K562 (cell line): Measurements from ENCODE around the gene APP. TPM values are rescaled to one million over a fixed set of nuclear protein-coding genes. Genes with fewer than 3 reads are reported as not detected.

ENCODE experiments used
- ATAC-seq: fragments of 200-7000 bp; cut with Tn5 transposase; 3 replicates; pipeline ENCODE4 v1.9.1; 2020; ENCODE audit warnings: moderate library complexity
- BruUV-seq: library from RNA; stranded (reverse); fragments of 400-500 nt; replicated peaks from 2 replicates; lab custom pipeline; 2021; lab: Mats Ljungman, UMichigan
- CTCF ChIA-PET: fragments of 300-600 bp; formaldehyde crosslinking; extraction: SDS; loops from one replicate; lab custom pipeline; 2021; ENCODE audit warnings: low intra/inter-chr PET ratio; lab: Yijun Ruan, JAX
- POLR2A ChIA-PET: fragments of 300-600, 350-650 bp; sonication (Branson Sonifier 250); formaldehyde crosslinking; extraction: SDS; loops from one replicate; lab custom pipeline; 2021; ENCODE audit warnings: antibody characterized with exemption, inconsistent platforms; lab: Yijun Ruan, JAX
- DNase-seq, 4 experiments: peaks; one replicate each; pipeline versions ENCODE4 v3.0.0 to v3.0.0-alpha.2; 2011 to 2018; ENCODE audit warnings: low spot score in 3 of 4, mixed read lengths in 3 of 4; ENCODE audit errors: extremely low read depth in 1 of 4
- FAIRE-seq: peaks from 2 replicates; lab custom pipeline; 2011; peaks lifted over from hg19 to GRCh38; lab: Jason Lieb, UNC
- H2AFZ ChIP-seq: 2 replicates; pipeline ENCODE4 v1.6.0; 2011; ENCODE audit warnings: low read depth, low read length, control low read depth, inconsistent platforms
- H3K27ac ChIP-seq: fragments of 200-600 bp; 3 replicates; pipeline ENCODE4 v1.8.0; 2011; ENCODE audit warnings: low read depth, mild to moderate bottlenecking, control low read depth, inconsistent platforms, low read length, moderate library complexity, mixed read lengths; ENCODE audit errors: extremely low read depth
- H3K27me3 ChIP-seq, 2 experiments: fragments of 300-600 bp in 1 of 2; 2 replicates in 1 of 2; 3 replicates in 1 of 2; pipeline versions ENCODE4 v1.6.0 to v1.8.0; 2011; ENCODE audit warnings: inconsistent platforms in 2 of 2, low read length in 2 of 2, mild to moderate bottlenecking in 1 of 2, mixed read lengths in 1 of 2, moderate library complexity in 1 of 2; ENCODE audit not compliant: control insufficient read depth in 2 of 2, insufficient read depth in 2 of 2
- H3K36me3 ChIP-seq: fragments of 300-600 bp; 3 replicates; pipeline ENCODE4 v1.8.0; 2011; ENCODE audit warnings: mild to moderate bottlenecking, low read length, inconsistent platforms; ENCODE audit not compliant: control insufficient read depth, insufficient read depth
- H3K4me1 ChIP-seq, 2 experiments: fragments of 200-600 bp in 1 of 2; replicated peaks in 1 of 2; 2 replicates in 1 of 2; 3 replicates in 1 of 2; pipeline versions ENCODE4 v1.5.1 to v1.8.0; 2011; ENCODE audit warnings: inconsistent platforms in 2 of 2, low read length in 2 of 2, mild to moderate bottlenecking in 1 of 2, mixed read lengths in 1 of 2, moderate library complexity in 1 of 2; ENCODE audit not compliant: control insufficient read depth in 2 of 2, insufficient read depth in 2 of 2
- H3K4me2 ChIP-seq: 2 replicates; pipeline ENCODE4 v1.6.1; 2011; ENCODE audit warnings: low read length, control low read depth, inconsistent platforms, mixed read lengths; ENCODE audit not compliant: insufficient read depth
- H3K4me3 ChIP-seq: fragments of 200-600 bp; sonication (generic), shearing (Covaris generic); 2 replicates; pipeline ENCODE4 v1.5.1; 2016; ENCODE audit warnings: control low read depth, inconsistent platforms
- H3K79me2 ChIP-seq: fragments of 200-600 bp; 3 replicates; pipeline ENCODE4 v1.8.0; 2011; ENCODE audit warnings: low read length, inconsistent platforms; ENCODE audit not compliant: control insufficient read depth, insufficient read depth
- H3K9ac ChIP-seq, 2 experiments: 2 replicates each; pipeline versions ENCODE4 v1.6.0 to v1.6.1; 2011; ENCODE audit warnings: low read depth in 2 of 2, low read length in 2 of 2, control low read depth in 1 of 2, inconsistent platforms in 1 of 2, mild to moderate bottlenecking in 1 of 2, mixed read lengths in 1 of 2; ENCODE audit not compliant: insufficient read depth in 1 of 2
- H3K9me1 ChIP-seq: one replicate; pipeline ENCODE4 v1.6.0; 2011; ENCODE audit warnings: inconsistent platforms, mild to moderate bottlenecking, low read length, moderate library complexity; ENCODE audit not compliant: control insufficient read depth, insufficient read depth
- H3K9me3 ChIP-seq: replicated peaks from 2 replicates; pipeline ENCODE4 v1.5.1; 2011; ENCODE audit warnings: low read depth, low read length, inconsistent platforms; ENCODE audit not compliant: control insufficient read depth, insufficient read depth
- H4K20me1 ChIP-seq: replicated peaks from 2 replicates; pipeline ENCODE4 v1.6.1; 2011; ENCODE audit warnings: low read length, inconsistent platforms, mixed read lengths; ENCODE audit not compliant: control insufficient read depth, insufficient read depth
- BRCA1 ChIP-seq, 2 experiments: fragments of 450-650 bp in 1 of 2; sonication (generic) in 1 of 2; formaldehyde crosslinking in 1 of 2; IDR thresholded peaks; 2 replicates each; pipeline versions ENCODE4 v1.5.0 to v1.6.1; 2017 to 2020; ENCODE audit warnings: mild to moderate bottlenecking in 1 of 2, missing genetic modification reagents in 1 of 2
- CC2D1A ChIP-seq: fragments of 450-650 bp; IDR thresholded peaks from 2 replicates; pipeline ENCODE4 v1.6.1; 2017; ENCODE audit warnings: mild to moderate bottlenecking
- NFXL1 ChIP-seq: fragments of 450-650 bp; formaldehyde crosslinking; IDR thresholded peaks from 2 replicates; pipeline ENCODE4 v1.4.0; 2021; ENCODE audit warnings: mild to moderate bottlenecking
- POLR2G ChIP-seq: fragments of 200-400 bp; formaldehyde crosslinking; IDR thresholded peaks from 2 replicates; pipeline ENCODE4 v1.6.1; 2017; ENCODE audit warnings: low read depth, mild to moderate bottlenecking, antibody characterized with exemption, low read length, moderate library complexity
- PPARD ChIP-seq: fragments of 250-450 bp; sonication (Bioruptor Pico); IDR thresholded peaks from 2 replicates; pipeline ENCODE4 v1.8.0; 2022; ENCODE audit warnings: inconsistent platforms, mild to moderate bottlenecking, moderate library complexity
- TARDBP ChIP-seq: fragments of 450-650 bp; IDR thresholded peaks from 2 replicates; pipeline ENCODE4 v1.6.1; 2016
- WGBS: fragments of 100-300 bp; shearing (Covaris generic); methylation state at CpG from one replicate; pipeline ENCODE4 v1.1.6; 2016; ENCODE audit warnings: low coverage, mixed read lengths; ENCODE audit not compliant: insufficient coverage; ENCODE audit errors: missing lambda C conversion rate; 5-methylcytosine and 5-hydroxymethylcytosine counted together
- in situ Hi-C: fragments of 300-500 bp; cut with MboI; formaldehyde crosslinking; loops from 4 replicates; pipeline ENCODE4 v1.15.0; 2018; ENCODE audit warnings: inconsistent platforms, mixed read lengths
- intact Hi-C: fragments of 100-400 bp; cut with micrococcal nuclease; formaldehyde crosslinking; loops from 2 replicates; pipeline ENCODE4 v1.14.2; 2022
- polyA plus RNA-seq, 8 experiments: library from polyadenylated mRNA; depleted of rRNA in 4 of 8; stranded (reverse) in 5 of 8; unstranded in 3 of 8; fragments of >200 nt; fragmentation: Nextera tagmentation in 2 of 8; fragmentation: Illumina TruSeq in 1 of 8; extraction: Ambion mirVana in 2 of 8; extraction: Trizol in 1 of 8; gene quantifications; 2 replicates each; pipeline versions ENCODE4 v1.2.1 to v1.2.3, GENCODE V29; 2011 to 2014; ENCODE audit warnings: inconsistent platforms in 1 of 8, missing spikeins in 1 of 8
- total RNA-seq, 7 experiments: library from RNA; depleted of rRNA in 6 of 7; stranded (reverse); fragments of >200 nt in 6 of 7; fragmentation: Illumina TruSeq in 2 of 7; extraction: Trizol in 2 of 7; gene quantifications; 2 replicates each; pipeline versions ENCODE4 v1.2.1 to v1.2.3, GENCODE V29; 2011 to 2021; ENCODE audit warnings: low replicate concordance in 1 of 7
- TF ChIP-seq, protein P1 (sequence below): sonication (generic); formaldehyde crosslinking; IDR thresholded peaks from 2 replicates; pipeline ENCODE4 v1.8.1; 2023; ENCODE audit warnings: mild to moderate bottlenecking, missing genetic modification reagents
- TF ChIP-seq, protein P2 (sequence below), 2 experiments: fragments of 450-650 bp; conservative IDR thresholded peaks; 2 replicates each; pipeline ENCODE4 v1.6.1; 2017; ENCODE audit warnings: mild to moderate bottlenecking in 2 of 2, moderate library complexity in 2 of 2
- TF ChIP-seq, protein P3 (sequence below): fragments of 250-450 bp; sonication (Bioruptor Pico); IDR thresholded peaks from 2 replicates; pipeline ENCODE4 v1.5.1; 2021; ENCODE audit warnings: mild to moderate bottlenecking
- TF ChIP-seq, protein P4 (sequence below), 3 experiments: fragments of 200-800 bp in 1 of 3; fragments of 250-450 bp in 1 of 3; fragments of 450-650 bp in 1 of 3; sonication (Bioruptor Pico) in 1 of 3; sonication (Bioruptor generic) in 1 of 3; formaldehyde crosslinking in 1 of 3; IDR thresholded peaks; 2 replicates each; pipeline versions ENCODE4 v1.6.1 to v1.8.0; 2016 to 2022; ENCODE audit warnings: mild to moderate bottlenecking in 2 of 3, missing genetic modification characterization in 2 of 3, missing compliant biosample characterization in 1 of 3, moderate library complexity in 1 of 3

Gene APP
- total and polyA plus RNA-seq, 9 of the 15 experiments (the other 6 are each of a cell fraction or from before 2014, with no cell fraction given) = 0.01 to 1.5 (median 0.16) TPM; not detected in 5

DNA sequence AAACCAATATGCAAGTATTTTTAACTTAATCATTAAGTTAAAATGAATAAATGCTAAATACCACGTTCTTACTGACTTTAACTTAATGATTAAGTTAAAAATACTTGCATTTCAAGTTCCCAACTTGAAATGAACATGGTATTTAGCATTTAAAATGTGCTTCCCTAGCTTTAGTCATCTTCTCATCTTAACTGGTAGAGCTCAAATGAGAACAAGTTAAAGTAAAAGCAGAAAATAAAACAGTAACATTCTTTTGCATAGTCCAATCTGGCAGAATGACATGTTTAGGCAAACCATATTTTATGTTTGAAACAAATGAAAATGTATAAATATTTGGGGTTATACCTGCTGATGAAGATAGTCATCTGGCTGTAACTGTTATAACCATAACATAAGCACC, 186.0 kb downstream of the APP start (continued):
- TF ChIP-seq, protein P1, sequence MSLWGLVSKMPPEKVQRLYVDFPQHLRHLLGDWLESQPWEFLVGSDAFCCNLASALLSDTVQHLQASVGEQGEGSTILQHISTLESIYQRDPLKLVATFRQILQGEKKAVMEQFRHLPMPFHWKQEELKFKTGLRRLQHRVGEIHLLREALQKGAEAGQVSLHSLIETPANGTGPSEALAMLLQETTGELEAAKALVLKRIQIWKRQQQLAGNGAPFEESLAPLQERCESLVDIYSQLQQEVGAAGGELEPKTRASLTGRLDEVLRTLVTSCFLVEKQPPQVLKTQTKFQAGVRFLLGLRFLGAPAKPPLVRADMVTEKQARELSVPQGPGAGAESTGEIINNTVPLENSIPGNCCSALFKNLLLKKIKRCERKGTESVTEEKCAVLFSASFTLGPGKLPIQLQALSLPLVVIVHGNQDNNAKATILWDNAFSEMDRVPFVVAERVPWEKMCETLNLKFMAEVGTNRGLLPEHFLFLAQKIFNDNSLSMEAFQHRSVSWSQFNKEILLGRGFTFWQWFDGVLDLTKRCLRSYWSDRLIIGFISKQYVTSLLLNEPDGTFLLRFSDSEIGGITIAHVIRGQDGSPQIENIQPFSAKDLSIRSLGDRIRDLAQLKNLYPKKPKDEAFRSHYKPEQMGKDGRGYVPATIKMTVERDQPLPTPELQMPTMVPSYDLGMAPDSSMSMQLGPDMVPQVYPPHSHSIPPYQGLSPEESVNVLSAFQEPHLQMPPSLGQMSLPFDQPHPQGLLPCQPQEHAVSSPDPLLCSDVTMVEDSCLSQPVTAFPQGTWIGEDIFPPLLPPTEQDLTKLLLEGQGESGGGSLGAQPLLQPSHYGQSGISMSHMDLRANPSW = no peak
- TF ChIP-seq TARDBP (no peak), NFXL1 (CRISPR knock-in tag) (no peak), PPARD (CRISPR knock-in tag) (no peak)

DNA sequence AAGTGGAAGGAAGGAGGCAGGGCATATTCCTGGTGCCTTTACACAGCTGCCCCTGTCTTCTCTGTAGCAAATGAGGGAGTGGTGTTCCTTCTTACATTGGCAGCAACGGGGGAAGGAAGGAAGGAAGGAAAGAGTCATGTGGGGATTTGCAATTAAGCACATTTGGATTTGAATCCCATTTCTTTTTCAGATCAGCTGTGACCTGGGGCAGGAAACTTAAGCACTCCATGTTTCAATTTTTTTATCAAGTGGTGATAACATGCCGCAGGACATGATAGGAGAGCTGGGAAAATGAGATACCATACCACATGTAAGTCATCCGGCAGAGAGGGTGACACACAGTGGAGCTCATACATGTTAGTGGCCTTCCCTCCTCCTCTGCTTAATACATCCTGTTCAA, 186.8 kb downstream of the APP start:
- 3% methylated on average over 3 of the region's 3 CpGs for WGBS
- Histone ChIP-seq H3K9me1 (no peaks in the 10 kb centered on the region), H3K79me2 (no peaks in the 10 kb centered on the region), H3K27me3 (no peaks in the 10 kb centered on the region), H2AFZ (no peak overlapping the region), H3K27ac (no peak overlapping the region), H3K36me3 (no peaks in the 10 kb centered on the region), H3K4me1 (no peaks in the 10 kb centered on the region), H3K9me3 (no peaks in the 10 kb centered on the region), H3K9ac (no peak overlapping the region), H3K4me2 (no peak overlapping the region), H3K4me3 (no peak overlapping the region), H4K20me1 (no peaks in the 10 kb centered on the region)
- CTCF ChIA-PET = no interaction called here
- intact Hi-C loops = no loop called here
- no TSS peak for BruUV-seq
- DNase-seq (no peak), ATAC-seq (no peak), FAIRE-seq (no peak)
- POLR2A ChIA-PET = no interaction called here
- in situ Hi-C loops = no loop called here
- TF ChIP-seq POLR2G = no peak
- TF ChIP-seq BRCA1 (IDR thresholded peaks at IDR 0.05) = no peak
- TF ChIP-seq BRCA1 (CRISPR knock-in tag; IDR thresholded peaks at IDR 0.05) = no peak
- TF ChIP-seq, protein P2, sequence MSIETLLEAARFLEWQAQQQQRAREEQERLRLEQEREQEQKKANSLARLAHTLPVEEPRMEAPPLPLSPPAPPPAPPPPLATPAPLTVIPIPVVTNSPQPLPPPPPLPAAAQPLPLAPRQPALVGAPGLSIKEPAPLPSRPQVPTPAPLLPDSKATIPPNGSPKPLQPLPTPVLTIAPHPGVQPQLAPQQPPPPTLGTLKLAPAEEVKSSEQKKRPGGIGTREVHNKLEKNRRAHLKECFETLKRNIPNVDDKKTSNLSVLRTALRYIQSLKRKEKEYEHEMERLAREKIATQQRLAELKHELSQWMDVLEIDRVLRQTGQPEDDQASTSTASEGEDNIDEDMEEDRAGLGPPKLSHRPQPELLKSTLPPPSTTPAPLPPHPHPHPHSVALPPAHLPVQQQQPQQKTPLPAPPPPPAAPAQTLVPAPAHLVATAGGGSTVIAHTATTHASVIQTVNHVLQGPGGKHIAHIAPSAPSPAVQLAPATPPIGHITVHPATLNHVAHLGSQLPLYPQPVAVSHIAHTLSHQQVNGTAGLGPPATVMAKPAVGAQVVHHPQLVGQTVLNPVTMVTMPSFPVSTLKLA (conservative IDR thresholded peaks at IDR 0.05) = no peak
- no peak for TF ChIP-seq CC2D1A
- TF ChIP-seq, protein P3, sequence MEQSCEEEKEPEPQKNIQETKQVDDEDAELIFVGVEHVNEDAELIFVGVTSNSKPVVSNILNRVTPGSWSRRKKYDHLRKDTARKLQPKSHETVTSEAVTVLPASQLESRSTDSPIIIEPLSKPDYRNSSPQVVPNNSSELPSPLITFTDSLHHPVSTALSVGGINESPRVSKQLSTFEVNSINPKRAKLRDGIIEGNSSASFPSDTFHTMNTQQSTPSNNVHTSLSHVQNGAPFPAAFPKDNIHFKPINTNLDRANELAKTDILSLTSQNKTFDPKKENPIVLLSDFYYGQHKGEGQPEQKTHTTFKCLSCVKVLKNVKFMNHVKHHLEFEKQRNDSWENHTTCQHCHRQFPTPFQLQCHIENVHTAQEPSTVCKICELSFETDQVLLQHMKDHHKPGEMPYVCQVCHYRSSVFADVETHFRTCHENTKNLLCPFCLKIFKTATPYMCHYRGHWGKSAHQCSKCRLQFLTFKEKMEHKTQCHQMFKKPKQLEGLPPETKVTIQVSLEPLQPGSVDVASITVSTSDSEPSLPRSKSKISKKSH = no peak
- TF ChIP-seq, protein P4, sequence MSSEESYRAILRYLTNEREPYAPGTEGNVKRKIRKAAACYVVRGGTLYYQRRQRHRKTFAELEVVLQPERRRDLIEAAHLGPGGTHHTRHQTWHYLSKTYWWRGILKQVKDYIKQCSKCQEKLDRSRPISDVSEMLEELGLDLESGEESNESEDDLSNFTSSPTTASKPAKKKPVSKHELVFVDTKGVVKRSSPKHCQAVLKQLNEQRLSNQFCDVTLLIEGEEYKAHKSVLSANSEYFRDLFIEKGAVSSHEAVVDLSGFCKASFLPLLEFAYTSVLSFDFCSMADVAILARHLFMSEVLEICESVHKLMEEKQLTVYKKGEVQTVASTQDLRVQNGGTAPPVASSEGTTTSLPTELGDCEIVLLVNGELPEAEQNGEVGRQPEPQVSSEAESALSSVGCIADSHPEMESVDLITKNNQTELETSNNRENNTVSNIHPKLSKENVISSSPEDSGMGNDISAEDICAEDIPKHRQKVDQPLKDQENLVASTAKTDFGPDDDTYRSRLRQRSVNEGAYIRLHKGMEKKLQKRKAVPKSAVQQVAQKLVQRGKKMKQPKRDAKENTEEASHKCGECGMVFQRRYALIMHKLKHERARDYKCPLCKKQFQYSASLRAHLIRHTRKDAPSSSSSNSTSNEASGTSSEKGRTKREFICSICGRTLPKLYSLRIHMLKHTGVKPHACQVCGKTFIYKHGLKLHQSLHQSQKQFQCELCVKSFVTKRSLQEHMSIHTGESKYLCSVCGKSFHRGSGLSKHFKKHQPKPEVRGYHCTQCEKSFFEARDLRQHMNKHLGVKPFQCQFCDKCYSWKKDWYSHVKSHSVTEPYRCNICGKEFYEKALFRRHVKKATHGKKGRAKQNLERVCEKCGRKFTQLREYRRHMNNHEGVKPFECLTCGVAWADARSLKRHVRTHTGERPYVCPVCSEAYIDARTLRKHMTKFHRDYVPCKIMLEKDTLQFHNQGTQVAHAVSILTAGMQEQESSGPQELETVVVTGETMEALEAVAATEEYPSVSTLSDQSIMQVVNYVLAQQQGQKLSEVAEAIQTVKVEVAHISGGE (CRISPR knock-in tag; IDR thresholded peaks at IDR 0.05) = no peak
